Stimulated activated CD4-positive, alpha-beta T cell treated with anti-CD3 and anti-CD28 coated beads, Interleukin-2, amount 100 ng/mL, for 24 hours (primary cell): Measurements from ENCODE around the gene SHB.

Experiments
- DNase-seq, 2 donors: peaks; one replicate each; pipeline ENCODE4 v3.0.0-alpha.2; 2020

SHB gene

DNA sequence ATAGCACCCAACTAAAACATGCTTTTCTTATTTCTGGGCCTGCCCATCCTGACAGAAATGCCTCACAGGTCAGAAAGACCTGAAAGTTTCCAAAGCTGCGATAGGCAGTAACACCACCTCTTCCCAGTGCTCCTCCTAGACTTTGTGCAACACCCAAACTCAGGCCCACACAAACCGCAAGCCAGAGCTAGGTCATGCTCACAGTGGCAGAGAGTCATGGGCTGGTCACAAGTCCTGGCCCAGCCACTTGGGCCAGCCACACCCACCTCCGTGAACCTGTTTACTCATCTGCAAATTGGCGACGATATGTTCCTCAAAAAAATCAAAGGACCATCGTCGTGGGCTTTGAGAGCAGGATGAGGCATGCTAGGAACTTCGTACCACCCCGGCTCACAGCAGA is 121.0 kb downstream of the SHB start:
- no peak for DNase-seq

DNA sequence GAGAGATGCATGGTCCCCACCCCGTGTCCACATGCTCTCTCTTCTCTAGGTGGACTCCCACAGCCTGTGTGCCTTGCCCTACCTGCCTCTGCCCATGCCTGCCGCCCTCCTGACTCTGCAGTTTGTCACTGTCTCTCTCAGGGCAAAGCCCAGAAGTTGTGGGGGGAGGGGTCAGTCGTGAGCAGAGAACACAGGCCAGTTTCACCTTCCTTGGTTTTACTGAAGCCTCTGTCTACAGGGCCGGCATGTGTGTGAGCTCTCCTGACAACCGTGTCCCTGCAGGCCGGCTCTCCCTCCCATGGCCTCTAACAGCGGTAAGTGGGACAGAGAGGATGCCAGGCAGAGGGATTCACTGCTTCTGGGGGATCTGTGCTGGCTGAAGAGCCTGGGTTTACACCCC is 121.6 kb downstream of the SHB start:
- no peak for DNase-seq

DNA sequence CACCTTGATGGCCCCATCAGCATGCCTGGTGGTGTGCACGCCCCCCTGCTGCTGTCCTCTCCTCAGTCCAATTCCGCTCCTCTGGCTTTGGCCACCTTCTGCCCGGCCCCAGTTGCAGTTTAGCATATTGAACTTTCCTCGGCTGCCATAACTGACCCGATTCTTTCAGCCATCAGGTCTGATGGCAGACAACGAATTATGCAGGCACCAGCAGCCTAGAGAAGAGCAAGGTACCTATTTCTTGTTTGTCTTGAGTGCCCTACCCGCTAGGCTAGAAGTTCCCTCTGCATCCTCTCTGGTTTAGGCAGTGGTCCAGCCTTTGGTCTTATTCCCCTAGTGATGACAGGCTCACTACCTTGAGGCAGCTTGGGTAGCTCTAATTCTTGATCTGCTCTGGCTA is 122.1 kb downstream of the SHB start:
- DNase-seq: no peak

- DNase-seq: no peak
Observed at GRCh38 chr9:37946041-37946440, 123.0 kb downstream of the SHB start.

GRCh38 chr9:37944671-37945481 is 124.2 kb downstream of the SHB start:
- no peak for DNase-seq

DNA sequence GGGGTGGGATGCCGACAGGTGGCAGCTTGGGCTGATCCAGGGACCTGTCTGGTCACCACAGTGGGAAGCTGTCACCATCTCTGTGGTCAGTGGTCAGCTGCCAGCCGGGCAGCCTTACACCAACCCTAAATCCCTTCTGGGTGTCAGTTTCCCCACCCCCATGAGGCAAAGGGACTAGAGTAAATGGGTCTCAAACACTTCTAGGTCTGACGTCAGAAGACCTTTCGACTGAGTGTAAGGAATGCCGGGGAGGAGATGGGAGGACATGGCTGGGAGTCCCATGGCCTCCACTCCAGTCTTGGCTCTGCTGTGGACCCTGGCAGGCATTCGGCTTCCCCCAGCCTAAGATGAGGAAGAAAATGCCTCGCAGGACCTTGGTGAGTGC is 124.8 kb downstream of the SHB start:
- DNase-seq: no peak

GRCh38 chr9:37943345-37944265 is 125.4 kb downstream of the SHB start:
- no peak for DNase-seq

GRCh38 chr9:37942621-37943344 is 126.2 kb downstream of the SHB start:
- no peak for DNase-seq

DNA sequence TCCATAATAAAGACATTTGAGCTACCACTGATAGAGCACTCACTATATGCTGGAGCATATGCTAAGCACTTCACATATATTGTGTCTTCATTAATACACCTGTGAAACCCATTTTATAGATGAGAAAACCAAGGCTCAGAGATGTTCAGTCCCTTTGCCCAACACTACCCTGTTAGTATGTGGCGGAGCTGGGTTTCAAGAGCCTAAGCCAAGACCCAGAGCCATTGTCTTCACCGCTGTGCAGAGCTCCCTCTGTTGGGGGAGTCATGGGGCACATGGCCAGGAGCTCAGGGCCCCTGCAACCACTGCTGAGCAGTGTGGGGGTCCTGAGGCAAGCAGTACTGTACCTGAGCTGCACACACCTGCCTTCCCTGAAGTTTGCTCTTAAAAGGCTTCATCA is 127.8 kb downstream of the SHB start:
- no peak for DNase-seq

DNA sequence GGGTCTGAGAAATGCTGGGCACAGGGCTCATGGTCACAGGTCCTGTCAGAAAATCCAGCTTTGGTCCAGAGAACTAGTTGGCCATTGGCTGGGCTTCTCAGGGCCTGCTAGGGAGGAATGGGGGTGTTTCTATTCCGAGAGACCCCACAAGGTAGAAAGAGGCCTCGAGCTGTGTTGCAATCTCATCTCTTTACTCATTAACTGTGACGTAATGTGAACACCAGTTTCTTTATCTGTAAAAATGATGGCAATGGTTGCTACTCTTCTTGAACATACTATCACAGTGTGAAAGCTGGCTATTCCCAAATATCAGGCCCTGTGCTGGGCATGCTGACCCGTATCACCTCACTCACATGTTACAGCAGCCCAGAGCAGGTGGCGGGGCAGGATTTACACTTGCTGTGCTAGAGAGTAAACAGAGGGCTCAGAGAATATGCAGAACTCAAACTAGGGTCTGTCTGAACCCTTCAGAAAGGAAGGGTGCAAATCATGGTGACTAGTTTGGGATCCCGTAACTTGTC is 129.4 kb downstream of the SHB start:
- DNase-seq: no peak

GRCh38 chr9:37938121-37938891 is 130.7 kb downstream of the SHB start:
- no peak for DNase-seq

DNA sequence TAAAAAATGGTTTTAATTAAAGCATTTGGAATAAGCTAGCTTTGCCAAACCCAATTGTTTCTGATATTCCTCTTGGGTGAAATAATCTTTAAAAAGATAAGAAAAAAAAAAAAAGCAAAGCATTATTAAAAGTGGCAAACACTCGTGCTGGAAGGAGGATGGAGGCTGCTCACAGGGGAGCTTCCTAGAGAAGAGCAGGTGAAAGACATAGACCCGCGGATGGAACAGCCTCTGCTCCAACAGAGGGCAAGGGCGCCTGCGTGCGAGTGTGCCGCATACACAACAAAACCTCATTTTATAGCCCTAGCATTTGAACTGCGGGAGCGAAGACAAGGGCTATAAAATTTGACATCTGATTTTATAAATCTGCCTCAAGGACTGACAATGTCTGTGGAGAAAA is 131.7 kb downstream of the SHB start:
- DNase-seq: no peak

DNA sequence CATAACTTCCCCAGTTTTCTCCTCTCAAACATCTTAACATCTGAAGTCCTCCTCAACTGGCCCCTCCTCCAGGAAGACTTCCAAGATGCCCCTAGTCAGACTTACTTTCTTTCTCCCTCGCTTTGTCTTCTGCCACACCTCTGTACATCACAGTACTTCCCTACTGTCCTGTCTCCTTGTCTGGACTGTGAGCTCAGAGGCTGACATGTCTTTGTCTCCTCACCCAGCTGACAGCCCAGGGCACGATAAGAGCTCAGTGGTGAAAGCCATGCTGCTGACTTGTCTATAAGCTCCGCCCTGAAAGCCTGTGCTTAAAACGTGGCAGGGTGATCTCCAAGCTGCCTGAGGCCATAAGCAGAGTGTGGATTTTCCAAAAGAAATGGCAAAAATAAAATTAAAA is 132.1 kb downstream of the SHB start:
- no peak for DNase-seq

GRCh38 chr9:37936376-37936775 is 132.7 kb downstream of the SHB start:
- no peak for DNase-seq

- DNase-seq: no peak
Observed at GRCh38 chr9:37935096-37935495, 133.9 kb downstream of the SHB start.

DNA sequence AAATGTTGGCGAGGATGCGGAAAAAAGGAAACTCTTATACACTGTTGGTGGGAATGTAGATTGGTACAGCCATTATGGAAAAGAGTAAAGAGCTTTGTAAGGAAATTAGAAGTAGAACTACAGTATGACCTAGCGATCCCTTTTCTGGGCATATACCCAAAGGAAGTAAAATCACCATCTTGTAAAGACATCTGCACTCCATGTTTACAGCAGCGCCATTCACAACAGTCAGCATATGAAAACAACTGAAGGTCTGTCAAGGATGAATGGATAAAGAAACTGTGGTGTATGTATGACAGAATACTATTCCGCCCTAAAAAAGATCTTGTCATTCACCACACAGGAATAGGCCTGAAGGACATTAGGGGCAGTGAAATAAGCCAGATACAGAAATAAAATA is 137.4 kb downstream of the SHB start:
- DNase-seq: no peak

DNA sequence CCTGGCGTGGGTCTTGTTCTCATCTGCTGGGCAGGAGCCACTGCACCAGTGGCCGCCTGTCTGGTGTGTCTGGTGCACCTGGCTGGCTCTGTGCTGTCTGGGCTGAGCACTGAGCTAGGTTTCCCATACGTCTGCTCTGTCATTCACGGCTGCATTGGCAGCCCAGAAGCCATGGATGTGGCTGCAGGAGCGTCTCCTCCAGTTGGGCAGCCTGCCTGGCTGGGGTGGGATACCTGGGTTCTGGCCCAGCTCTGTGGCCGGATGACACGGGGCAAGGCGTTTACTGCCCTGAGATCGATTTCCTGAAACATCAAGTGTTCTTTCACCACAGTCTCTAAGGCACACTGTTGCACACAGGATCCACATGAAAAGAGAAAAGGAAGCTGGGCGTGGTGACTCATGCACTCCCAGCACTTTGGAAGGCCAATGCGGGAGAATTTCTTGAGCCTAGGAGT is 139.6 kb downstream of the SHB start:
- DNase-seq: no peak

DNA sequence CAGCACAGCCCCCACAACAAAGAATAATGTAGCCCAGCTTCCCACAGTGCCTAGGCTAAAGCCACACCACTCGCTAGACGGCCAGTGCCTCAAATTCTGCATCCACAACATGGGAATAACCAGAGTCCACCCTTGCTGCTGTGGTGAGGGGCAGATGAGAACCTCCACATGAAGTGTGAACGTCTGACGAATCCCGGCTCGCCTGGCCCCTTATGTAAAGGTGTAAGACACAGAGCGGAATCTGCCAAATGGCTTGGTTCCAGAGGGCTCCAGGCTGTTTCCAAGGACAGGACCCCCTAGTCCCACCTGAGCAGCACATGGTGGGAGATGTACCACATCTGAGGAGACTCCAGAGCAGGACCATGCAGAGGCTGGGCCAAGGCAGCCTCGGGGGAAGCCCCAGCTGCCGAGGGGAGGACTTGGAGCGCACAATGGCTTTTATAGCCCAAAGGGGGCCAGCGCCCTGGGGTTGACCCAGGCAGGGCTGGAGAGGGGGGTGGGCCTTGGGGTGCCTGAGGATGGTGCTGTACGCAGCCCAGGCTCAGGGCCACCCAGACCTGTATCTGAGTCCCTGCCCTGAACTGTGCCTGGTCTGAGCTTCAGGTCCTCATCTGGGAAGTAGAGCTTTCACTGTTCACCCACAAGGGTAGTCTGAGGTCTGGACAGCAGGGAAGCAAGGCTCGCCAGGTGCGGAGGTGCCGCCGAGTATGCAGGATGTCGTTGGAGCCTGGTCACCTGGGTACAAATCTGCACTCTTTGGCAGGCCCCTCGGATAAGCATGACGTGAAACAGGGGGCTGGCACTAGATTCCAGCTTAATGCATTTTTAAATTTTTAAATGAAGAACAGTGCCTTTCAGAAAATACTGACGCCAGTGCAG is 140.2 kb downstream of the SHB start:
- no peak for DNase-seq

DNA sequence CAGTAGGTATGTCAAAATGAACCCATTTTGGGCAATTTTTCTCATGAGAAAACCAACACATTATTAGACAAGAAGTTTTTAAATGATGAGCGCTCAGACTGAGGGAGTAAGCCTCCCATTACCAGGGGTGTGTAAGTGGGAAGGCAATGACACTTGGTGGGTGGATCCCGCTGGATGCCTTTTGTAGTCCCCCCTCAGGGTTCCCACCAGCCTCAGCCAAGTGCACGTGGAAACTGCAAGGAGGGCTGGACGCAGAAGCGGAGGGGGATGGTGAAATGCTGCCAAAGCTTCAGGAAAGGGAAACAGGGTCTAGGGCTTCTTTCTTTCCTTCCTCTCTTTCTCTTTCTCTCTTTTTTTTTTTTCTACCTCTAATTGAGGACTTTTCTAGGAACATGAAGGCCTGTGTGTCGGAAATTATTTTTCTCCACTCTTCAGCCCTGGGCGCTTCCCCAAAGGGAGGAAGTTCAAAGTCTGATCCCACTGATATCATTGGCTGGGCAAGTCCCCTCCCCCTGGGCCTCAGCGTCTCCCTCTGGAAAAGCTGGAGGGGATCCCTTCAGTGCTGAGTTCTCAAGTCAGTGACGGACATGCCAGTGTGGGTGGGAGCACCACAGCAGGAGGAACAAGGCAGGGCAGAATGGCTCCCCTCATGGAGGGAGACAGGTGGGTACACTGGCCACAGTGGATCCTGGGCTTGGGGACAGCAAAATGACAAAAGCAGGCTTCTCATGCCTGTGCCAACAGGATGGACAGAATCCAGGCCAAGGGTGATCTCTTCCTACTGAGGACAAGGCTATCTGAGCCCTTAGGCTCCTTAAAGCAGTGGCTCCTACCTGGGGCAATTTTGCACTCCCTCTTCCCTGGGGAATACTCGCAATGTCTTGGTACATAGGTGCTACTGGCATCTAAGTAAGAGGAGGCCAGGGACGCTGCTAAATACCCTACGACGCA is 141.2 kb downstream of the SHB start:
- DNase-seq: no peak

DNA sequence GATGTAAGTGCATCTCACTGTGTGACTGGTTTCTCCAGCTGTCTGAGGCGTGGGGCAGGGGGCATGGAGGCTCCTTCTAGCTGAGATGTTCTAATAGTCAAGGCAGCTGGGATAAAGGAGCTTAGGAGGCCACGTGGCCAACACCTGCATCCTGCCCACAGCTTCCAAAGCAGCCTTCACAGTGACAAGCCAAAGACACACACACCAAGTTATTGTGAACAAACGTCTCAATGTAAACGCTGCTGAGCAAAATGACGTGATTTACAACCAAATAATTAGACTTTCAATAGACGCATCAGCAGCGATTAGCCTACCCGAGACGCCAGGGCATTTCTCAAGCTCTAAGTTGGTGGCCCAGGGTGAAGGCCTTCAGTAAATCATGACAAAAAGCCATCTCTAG is 141.9 kb downstream of the SHB start:
- no peak for DNase-seq
